ENCODE results near the gene AGBL1.

The AGBL1 gene

DNA sequence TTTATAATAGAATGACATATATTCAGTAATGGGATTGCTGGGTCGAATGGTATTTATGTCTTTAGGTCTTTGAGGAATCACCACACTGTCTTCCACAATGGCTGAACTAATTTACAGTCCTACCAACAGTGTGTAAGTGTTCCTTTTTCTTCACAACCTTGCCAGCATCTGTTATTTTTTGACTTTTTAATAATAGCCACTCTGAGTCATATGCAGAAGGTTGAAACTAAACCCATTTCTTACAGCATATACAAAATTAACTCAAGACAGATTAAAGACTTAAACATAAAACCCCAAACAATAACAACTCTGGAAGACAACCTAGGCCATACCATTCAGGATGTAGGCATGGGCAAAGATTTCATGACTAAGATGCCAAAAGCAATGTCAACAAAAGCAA, 671.4 kb downstream of the AGBL1 start:
- Mint-ChIP-seq H3K36me3 (ENCODE audit: low read depth) (no peaks in the 10 kb centered on the region), H3K9me3 (no peaks in the 10 kb centered on the region), H3K4me1 (no peaks in the 10 kb centered on the region), H3K27ac (no peak overlapping the region), H3K27me3 (ENCODE audit: low read depth) (no peaks in the 10 kb centered on the region), H3K4me3 (no peak overlapping the region)
- TF ChIP-seq, protein P1, sequence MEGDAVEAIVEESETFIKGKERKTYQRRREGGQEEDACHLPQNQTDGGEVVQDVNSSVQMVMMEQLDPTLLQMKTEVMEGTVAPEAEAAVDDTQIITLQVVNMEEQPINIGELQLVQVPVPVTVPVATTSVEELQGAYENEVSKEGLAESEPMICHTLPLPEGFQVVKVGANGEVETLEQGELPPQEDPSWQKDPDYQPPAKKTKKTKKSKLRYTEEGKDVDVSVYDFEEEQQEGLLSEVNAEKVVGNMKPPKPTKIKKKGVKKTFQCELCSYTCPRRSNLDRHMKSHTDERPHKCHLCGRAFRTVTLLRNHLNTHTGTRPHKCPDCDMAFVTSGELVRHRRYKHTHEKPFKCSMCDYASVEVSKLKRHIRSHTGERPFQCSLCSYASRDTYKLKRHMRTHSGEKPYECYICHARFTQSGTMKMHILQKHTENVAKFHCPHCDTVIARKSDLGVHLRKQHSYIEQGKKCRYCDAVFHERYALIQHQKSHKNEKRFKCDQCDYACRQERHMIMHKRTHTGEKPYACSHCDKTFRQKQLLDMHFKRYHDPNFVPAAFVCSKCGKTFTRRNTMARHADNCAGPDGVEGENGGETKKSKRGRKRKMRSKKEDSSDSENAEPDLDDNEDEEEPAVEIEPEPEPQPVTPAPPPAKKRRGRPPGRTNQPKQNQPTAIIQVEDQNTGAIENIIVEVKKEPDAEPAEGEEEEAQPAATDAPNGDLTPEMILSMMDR (IDR thresholded peaks at IDR 0.05; ENCODE audit: unreplicated experiment in 3 of 3), result no peak

DNA sequence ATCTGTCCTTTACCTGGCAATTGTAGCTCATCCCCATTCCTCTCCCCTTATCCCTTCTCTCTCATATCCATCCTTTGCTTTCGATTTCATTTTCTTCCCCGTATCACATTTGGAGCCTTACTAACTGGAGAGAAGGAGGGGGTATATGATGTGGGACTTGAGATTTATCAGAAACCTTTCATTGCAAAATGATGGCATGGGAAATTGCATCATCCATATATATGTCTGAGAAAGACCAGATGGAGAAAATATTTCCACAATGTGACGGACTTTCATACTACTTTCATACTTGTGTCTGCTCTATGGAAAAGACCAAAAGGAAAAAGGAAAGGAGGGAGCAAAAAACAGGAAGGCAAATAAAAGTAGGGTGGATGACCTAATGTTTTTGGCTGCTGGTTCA, 675.2 kb downstream of the AGBL1 start:
- TF ChIP-seq, protein P1 (IDR thresholded peaks at IDR 0.05; ENCODE audit: unreplicated experiment in 3 of 3), result no peak
- Mint-ChIP-seq H3K27me3 (ENCODE audit: low read depth) (no peaks in the 10 kb centered on the region), H3K36me3 (ENCODE audit: low read depth) (no peaks in the 10 kb centered on the region), H3K4me3 (no peak overlapping the region), H3K4me1 (no peaks in the 10 kb centered on the region), H3K9me3 (no peaks in the 10 kb centered on the region), H3K27ac (no peak overlapping the region)

DNA sequence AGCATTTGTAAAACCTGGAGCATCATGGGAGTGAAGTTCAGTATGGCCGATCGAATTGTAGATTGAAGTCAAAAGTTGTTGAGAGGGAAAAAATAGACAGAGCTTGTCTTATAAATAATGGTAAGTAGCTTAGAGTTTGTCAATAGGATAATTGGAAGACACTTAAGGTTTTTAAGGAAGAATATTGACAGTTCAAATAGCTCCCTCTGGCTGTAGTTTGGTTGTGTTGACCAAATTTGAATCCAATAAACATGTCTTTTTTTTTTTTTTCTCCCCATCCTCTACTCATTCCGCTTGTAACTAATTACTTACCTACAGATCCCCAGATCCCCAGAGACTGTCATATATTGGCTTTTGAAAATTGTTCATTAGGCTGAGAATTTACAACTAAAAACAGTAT, 677.0 kb downstream of the AGBL1 start:
- Mint-ChIP-seq H3K27ac (no peak overlapping the region), H3K9me3 (no peaks in the 10 kb centered on the region), H3K4me1 (no peaks in the 10 kb centered on the region), H3K27me3 (ENCODE audit: low read depth) (no peaks in the 10 kb centered on the region), H3K36me3 (ENCODE audit: low read depth) (no peaks in the 10 kb centered on the region), H3K4me3 (no peak overlapping the region)
- TF ChIP-seq, protein P1 (IDR thresholded peaks at IDR 0.05; ENCODE audit: unreplicated experiment in 3 of 3), result no peak

DNA sequence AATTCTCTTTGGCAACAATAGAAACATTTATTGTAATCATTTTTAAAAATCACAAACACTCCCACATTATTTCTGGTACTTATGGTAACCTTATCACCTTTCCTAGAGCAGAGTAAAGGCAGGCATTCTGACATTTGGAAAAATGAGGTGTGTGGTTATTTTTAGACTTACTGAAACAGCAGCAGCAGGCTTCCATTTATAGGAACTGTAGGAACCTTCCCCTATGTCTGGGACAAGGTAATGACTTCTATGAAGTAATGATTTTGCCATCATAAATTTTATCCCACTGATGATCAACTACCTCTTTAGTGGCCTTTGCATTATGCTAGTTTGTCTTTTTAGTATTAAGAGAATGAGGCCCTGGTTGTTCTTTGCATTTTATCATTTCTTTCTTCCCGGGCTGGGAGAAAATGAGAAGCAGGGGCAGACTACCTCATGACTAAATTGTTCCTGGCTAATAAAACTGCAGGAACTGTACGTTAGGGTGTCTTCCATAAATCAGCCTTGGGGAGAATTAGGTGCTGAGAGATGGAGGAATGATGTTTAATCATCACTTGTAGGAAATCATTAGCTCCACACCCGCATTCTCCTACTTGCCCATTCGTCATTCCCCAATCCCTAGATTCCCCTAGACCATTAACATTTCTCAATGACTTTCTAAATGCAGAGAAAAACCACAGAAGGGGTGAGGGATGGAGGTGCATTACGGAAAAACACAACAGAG, 680.3 kb downstream of the AGBL1 start:
- Mint-ChIP-seq H3K27ac (no peak overlapping the region), H3K9me3 (no peaks in the 10 kb centered on the region), H3K4me3 (no peak overlapping the region), H3K36me3 (ENCODE audit: low read depth) (no peaks in the 10 kb centered on the region), H3K27me3 (ENCODE audit: low read depth) (no peaks in the 10 kb centered on the region), H3K4me1 (no peaks in the 10 kb centered on the region)
- TF ChIP-seq, protein P1 (IDR thresholded peaks at IDR 0.05; ENCODE audit: unreplicated experiment in 3 of 3), result no peak

DNA sequence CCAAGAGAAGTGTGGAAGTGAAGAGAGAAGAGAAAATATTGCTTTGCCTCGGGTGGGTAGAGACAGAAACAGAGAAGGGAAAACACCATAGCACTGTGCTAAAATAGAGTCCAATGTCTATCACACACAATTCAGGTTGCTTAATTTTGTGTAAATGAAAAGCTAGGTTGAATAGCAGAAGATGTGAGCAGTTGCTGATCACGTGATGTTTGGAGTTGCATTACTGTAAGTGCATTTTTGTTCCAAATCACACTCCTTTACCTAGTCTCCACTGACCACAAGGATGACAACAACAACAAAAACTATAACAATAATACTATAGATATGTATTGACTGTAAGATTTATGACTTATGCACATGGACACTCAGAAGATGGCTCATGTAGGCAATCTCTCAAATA, 683.2 kb downstream of the AGBL1 start:
- Mint-ChIP-seq H3K27me3 (ENCODE audit: low read depth) (no peaks in the 10 kb centered on the region), H3K27ac (no peak overlapping the region), H3K4me3 (no peak overlapping the region), H3K4me1 (no peaks in the 10 kb centered on the region), H3K36me3 (ENCODE audit: low read depth) (no peaks in the 10 kb centered on the region), H3K9me3 (no peaks in the 10 kb centered on the region)
- TF ChIP-seq, protein P1 (IDR thresholded peaks at IDR 0.05; ENCODE audit: unreplicated experiment in 3 of 3), result no peak

DNA sequence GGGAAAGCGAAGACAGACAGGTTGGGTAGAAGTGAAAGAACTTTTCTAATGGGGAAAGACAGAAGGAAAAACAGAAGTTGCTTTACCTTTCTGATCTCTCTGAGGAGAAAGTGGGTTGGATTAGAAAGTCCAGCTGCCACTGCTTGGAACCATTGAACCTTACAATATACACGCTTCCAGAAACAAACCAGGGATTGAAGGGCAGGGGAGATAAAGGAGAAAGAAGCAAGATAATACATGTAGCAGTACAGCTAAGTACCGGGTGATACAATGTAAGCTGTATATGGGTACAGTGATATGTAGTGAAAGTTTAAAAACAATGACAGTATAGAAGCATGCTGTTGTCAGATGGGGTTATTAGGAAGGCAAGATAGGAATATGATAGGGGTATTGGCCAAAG, 684.4 kb downstream of the AGBL1 start:
- TF ChIP-seq, protein P1 (IDR thresholded peaks at IDR 0.05; ENCODE audit: unreplicated experiment in 3 of 3), result no peak
- Mint-ChIP-seq H3K4me1 (no peaks in the 10 kb centered on the region), H3K9me3 (no peaks in the 10 kb centered on the region), H3K4me3 (no peak overlapping the region), H3K27ac (no peak overlapping the region), H3K27me3 (ENCODE audit: low read depth) (no peaks in the 10 kb centered on the region), H3K36me3 (ENCODE audit: low read depth) (no peaks in the 10 kb centered on the region)

Data from nephron (organoid).